Measurements from ENCODE around the gene TLE3.

DNA sequence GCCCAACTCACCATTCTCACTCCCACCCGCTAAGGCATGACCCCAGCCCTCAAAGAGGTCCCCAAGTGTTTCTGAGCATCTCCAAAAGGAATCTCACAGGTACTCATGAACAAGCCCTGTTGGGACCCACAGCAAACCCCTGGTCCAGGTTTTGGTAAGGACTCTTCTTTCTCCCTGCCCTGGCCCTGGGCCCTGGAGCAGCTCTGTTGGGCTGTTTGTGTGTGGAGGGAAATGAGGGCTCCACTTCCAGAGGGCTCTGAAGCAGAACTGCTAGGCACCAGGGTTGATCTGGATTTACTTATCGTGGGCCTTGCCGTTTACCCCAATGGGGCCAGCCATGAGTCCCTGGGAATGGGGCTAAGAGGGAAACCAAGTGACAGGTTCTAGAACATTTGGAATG lies 92.9 kb downstream of the TLE3 start:
- no peak for TF ChIP-seq YY1 (IDR thresholded peaks at IDR 0.05; ENCODE audit: insufficient read depth, insufficient read length)
- TF ChIP-seq ZNF274 (IDR thresholded peaks at IDR 0.05; ENCODE audit: low read depth, low read length), result no peak
- no peak for TF ChIP-seq SUZ12 (IDR thresholded peaks at IDR 0.05; ENCODE audit: extremely low read depth, insufficient read depth, insufficient read length)
